Ovary (tissue), 3 donors: ENCODE results near the gene DOK6.

Source experiments
- CTCF ChIP-seq, 3 donors: fragments of 450-650 bp in 2 of 3; fragments of 200-600 bp in 1 of 3; IDR thresholded peaks; one replicate each; pipeline versions ENCODE4 v1.5.1 to v1.8.0; 2016 to 2022; ENCODE audit warnings: antibody characterized with exemption in 3 of 3, mild to moderate bottlenecking in 1 of 3
- EP300 ChIP-seq: sonication (generic); formaldehyde crosslinking; IDR thresholded peaks from one replicate; pipeline ENCODE4 v1.6.1; 2017; ENCODE audit warnings: antibody characterized with exemption
- POLR2A ChIP-seq: fragments of 450-650 bp; IDR thresholded peaks from one replicate; pipeline ENCODE4 v1.6.1; 2017; ENCODE audit warnings: antibody characterized with exemption, mild to moderate bottlenecking, moderate library complexity
- donor health status: DM: no; HTN: no; CAD: no.

DNA sequence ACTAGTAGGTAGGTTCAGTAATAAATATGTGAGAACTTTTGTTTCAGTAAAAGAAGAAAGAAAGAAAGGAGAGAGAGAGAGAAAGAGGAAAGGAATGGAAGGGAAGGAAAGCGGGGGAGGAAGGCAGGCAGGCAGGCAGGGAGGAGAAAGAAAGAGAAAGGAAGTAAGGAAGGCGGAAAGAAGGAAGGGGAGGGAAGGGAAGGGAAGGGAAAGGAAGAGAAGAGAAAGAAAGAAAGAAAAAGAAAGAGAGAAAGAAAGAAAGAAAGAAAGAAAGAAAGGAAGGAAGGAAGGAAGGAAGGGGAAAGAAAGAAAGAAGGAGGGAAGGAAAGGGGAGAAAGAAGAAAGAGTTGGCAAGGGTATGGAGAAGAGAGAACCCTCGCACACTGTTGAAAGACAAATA is 479.4 kb downstream of the DOK6 start:
- no peak for TF ChIP-seq CTCF (IDR thresholded peaks at IDR 0.05)
- no peak for TF ChIP-seq POLR2A
- no peak for TF ChIP-seq EP300
